ENCODE measurements around the gene NPY.
"Not testable (repeated sequence)": the region's sequence is repeated elsewhere in the genome, so short reads cannot be mapped to it uniquely, and the experiment has no call there.

The NPY gene

DNA sequence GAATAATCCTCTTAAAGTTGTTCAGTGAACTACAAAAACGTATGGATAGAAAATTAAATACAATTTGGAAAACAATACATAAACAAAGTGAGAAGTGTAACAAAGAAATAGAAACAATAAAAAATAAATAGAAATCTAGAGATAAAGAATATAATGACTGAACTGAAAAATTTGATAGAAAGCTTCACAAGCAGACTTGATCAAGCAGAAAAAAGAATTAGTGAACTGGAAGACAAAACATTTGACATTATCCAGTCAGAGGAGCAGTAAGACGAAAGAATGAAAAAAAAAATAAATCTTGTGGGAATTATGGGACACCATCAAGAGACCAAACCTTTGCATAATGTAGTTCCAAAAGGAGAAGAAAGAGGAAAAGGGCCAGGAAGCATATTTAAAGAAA, 32.4 kb upstream of the NPY start:
- in situ Hi-C loops (cut with MboI; ENCODE audit: low pct_unique_long_range_greater_than_20kb, low sequenced_read_pairs, unreplicated experiment) = no loop called here
- TF ChIP-seq, protein P1, sequence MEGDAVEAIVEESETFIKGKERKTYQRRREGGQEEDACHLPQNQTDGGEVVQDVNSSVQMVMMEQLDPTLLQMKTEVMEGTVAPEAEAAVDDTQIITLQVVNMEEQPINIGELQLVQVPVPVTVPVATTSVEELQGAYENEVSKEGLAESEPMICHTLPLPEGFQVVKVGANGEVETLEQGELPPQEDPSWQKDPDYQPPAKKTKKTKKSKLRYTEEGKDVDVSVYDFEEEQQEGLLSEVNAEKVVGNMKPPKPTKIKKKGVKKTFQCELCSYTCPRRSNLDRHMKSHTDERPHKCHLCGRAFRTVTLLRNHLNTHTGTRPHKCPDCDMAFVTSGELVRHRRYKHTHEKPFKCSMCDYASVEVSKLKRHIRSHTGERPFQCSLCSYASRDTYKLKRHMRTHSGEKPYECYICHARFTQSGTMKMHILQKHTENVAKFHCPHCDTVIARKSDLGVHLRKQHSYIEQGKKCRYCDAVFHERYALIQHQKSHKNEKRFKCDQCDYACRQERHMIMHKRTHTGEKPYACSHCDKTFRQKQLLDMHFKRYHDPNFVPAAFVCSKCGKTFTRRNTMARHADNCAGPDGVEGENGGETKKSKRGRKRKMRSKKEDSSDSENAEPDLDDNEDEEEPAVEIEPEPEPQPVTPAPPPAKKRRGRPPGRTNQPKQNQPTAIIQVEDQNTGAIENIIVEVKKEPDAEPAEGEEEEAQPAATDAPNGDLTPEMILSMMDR (IDR thresholded peaks at IDR 0.05; ENCODE audit: extremely low read depth, insufficient read depth, missing control alignments) = no peak
- DNase-seq (ENCODE audit: low spot score) = no peak

DNA sequence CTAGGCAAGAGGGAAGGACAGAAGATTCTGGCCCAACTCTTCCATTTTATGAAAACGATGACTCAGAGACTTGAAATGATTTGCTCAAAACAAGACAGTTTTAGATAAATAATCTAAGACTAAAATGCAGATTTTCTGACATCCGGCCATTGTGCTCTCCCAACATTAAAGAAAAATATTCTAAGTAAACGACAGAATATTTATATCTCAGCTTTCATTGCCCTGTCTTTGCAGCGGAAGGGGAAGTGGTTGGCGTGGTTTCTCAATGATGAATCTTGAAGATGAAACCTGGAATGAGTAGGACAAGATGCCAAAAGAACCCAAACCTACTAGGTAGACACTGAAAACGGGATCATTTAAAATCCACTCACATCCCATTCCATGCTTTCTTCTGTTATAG, 28.9 kb upstream of the NPY start:
- TF ChIP-seq, protein P1 (IDR thresholded peaks at IDR 0.05; ENCODE audit: extremely low read depth, insufficient read depth, missing control alignments) = no peak
- DNase-seq (ENCODE audit: low spot score) = no peak
- in situ Hi-C loops (cut with MboI; ENCODE audit: low pct_unique_long_range_greater_than_20kb, low sequenced_read_pairs, unreplicated experiment) = no loop called here

DNA sequence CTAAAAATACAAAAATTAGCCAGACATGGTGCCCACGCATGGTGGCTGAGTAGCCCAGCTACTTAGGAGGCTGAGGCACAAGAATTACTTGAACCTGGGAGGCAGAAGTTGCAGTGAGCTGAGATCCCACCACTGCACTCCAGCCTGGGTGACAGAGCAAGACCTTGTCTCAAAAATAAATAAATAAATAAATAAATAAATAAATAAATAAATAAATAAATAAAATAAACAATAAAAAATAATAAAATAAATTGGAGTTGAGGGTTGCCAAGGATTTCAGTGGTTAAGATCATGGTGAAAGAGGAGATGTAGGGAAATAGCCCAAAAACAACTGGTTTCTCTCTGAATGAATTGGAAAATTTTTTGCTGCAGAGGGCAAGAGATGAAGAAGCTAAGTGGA, 25.7 kb upstream of the NPY start:
- in situ Hi-C loops (cut with MboI; ENCODE audit: low pct_unique_long_range_greater_than_20kb, low sequenced_read_pairs, unreplicated experiment); DNase-seq (ENCODE audit: low spot score): not testable (repeated sequence)

GRCh38 chr7:24271938-24272337, 12.1 kb upstream of the NPY start:
- DNase-seq (ENCODE audit: low spot score) = no peak
- in situ Hi-C loops (cut with MboI; ENCODE audit: low pct_unique_long_range_greater_than_20kb, low sequenced_read_pairs, unreplicated experiment) = no loop called here
- TF ChIP-seq, protein P1 (IDR thresholded peaks at IDR 0.05; ENCODE audit: extremely low read depth, insufficient read depth, missing control alignments) = no peak

- in situ Hi-C loops (cut with MboI; ENCODE audit: low pct_unique_long_range_greater_than_20kb, low sequenced_read_pairs, unreplicated experiment) = no loop called here
- TF ChIP-seq, protein P1 (IDR thresholded peaks at IDR 0.05; ENCODE audit: extremely low read depth, insufficient read depth, missing control alignments) = no peak
- DNase-seq (ENCODE audit: low spot score) = no peak
These were observed 4.5 kb upstream of the NPY start for GRCh38 chr7:24279512-24279911.

DNA sequence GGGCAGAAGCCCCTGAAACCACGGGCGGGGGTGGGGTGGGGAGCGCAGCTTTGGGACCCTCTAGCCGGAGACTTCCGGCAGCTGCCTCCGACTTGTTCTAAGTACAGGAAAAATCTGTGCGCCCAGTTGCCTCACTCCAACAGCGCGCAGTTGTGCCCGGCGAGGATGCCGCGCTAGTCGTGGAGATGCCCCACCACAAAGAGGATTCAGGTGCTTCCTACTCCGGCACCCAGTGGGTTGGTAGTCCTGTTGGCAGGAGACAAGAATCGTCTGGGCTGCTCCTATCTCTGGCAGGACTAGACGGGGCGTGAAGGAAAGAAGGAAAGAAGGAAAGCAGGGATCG, 465 bp upstream of the NPY start:
- DNase-seq (ENCODE audit: low spot score) = no peak
- in situ Hi-C loops (cut with MboI; ENCODE audit: low pct_unique_long_range_greater_than_20kb, low sequenced_read_pairs, unreplicated experiment) = no loop called here
- TF ChIP-seq, protein P1 (IDR thresholded peaks at IDR 0.05; ENCODE audit: extremely low read depth, insufficient read depth, missing control alignments) = no peak

- TF ChIP-seq, protein P1 (IDR thresholded peaks at IDR 0.05; ENCODE audit: extremely low read depth, insufficient read depth, missing control alignments) = peak; percentile 19
These were observed 913 bp downstream of the NPY start for GRCh38 chr7:24284699-24285506.

More at GRCh38 chr7:24284699-24285506, 913 bp downstream of the NPY start:
- in situ Hi-C loops (cut with MboI; ENCODE audit: low pct_unique_long_range_greater_than_20kb, low sequenced_read_pairs, unreplicated experiment) = no loop called here
- DNase-seq (ENCODE audit: low spot score) = no peak

Data from GM13977 (cell line).